ENCODE results near the gene EMC10.

Gene EMC10

DNA sequence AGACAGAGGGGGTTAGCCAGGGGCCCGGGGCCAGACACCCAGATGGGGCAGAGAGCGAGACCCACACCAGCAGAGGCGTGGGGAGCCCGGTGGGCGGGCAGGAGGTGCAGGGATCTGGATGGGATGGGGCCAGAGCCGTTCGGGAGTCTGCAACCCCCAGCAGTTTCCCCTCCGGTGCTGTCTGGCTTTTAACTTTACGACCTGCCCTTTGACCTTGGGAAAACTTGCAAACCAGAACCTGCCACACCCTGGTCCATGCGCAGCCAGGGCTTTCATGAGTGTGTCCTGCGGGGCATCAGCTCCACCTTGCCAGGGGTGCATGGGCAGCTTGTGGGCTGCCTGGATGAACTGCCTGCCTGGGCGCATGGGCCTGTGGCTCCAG is 24.9 kb downstream of the EMC10 start:
- intact Hi-C loops (cut with DNase I; ENCODE audit: low total_unique reads), result no loop called here
- H3K27me3 ChIP-seq, result peaks cover 0 to 10% of the 10 kb centered on the region in 2 donors
- H3K36me3 ChIP-seq, result peaks cover 0 to 11% (median 10%) of the 10 kb centered on the region in 3 donors
- no peak for TF ChIP-seq CTCF (IDR thresholded peaks at IDR 0.05)
- no peaks in the 10 kb centered on the region for H3K4me1 ChIP-seq
- DNase-seq, result no peak
- no peak overlapping the region for H3K27ac ChIP-seq
- no peak overlapping the region for H3K4me3 ChIP-seq
- H3K9me3 ChIP-seq, result no peaks in the 10 kb centered on the region

- peak in 1 of 2 donors; percentile 59 for DNase-seq
- intact Hi-C loops (cut with DNase I; ENCODE audit: low total_unique reads), result no loop called here
- peaks cover 0 to 14% (median 12%) of the 10 kb centered on the region in 3 donors for H3K36me3 ChIP-seq
- no peak overlapping the region for H3K27ac ChIP-seq
- peaks cover 0 to 10% of the 10 kb centered on the region in 2 donors for H3K27me3 ChIP-seq
- no peaks in the 10 kb centered on the region for H3K9me3 ChIP-seq
- H3K4me3 ChIP-seq, result no peak overlapping the region
- H3K4me1 ChIP-seq, result no peaks in the 10 kb centered on the region
- no peak for TF ChIP-seq CTCF (IDR thresholded peaks at IDR 0.05)
Measured at GRCh38 chr19:50501568-50502475, 25.5 kb downstream of the EMC10 start.

DNA sequence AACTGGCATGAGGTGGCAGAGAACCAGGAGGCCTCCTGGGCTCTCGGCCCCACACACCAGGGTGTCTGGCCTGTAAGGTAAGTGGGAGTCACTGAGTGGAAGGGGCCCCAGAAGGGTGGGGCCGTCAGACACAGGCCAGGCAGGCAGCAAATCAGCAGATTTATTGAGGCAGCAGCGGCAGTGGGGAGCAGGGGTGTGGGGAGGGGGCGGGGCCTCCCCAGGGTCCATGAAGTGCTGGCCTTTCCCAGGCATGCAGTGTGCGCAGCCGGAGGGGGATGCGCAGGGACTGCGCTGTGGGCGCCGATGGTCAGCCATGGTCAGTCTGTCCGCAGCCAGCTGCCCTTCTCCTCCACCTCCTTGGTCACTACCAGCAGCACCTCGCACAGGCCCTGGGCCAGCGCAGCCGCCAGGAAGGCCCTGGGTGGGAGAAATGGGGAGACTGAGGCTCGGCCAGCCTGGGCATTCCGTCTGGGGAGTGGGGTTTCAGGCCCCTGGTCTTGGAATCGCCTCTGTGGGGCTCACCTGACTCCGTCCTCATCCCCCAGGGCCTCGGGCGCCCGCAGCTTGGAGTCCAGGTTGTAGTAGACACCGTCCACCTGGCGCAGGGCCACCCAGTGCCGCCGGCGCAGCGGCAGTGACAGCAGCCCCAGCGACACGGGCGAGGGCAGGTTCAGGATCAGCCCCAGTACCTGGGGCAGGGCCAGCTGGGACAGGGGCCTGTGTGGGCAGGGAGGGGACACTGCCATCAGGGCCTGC is 29.7 kb downstream of the EMC10 start:
- intact Hi-C loops (cut with DNase I; ENCODE audit: low total_unique reads), result no loop called here
- TF ChIP-seq CTCF (IDR thresholded peaks at IDR 0.05), result no peak
- H3K27ac ChIP-seq, result no peak overlapping the region
- peaks cover 0 to 14% (median 12%) of the 10 kb centered on the region in 3 donors for H3K36me3 ChIP-seq
- no peak overlapping the region for H3K4me3 ChIP-seq
- H3K27me3 ChIP-seq, result no peaks in the 10 kb centered on the region
- DNase-seq, result no peak
- H3K9me3 ChIP-seq, result no peaks in the 10 kb centered on the region
- H3K4me1 ChIP-seq, result peaks cover 0 to 12% (median 9%) of the 10 kb centered on the region in 4 donors

GRCh38 chr19:50506700-50507099 is 30.4 kb downstream of the EMC10 start:
- Histone ChIP-seq H3K36me3 (peaks cover 0 to 14% (median 12%) of the 10 kb centered on the region in 3 donors), H3K27me3 (no peaks in the 10 kb centered on the region), H3K27ac (no peak overlapping the region), H3K4me1 (peaks cover 0 to 12% (median 11%) of the 10 kb centered on the region in 4 donors), H3K4me3 (no peak overlapping the region), H3K9me3 (no peaks in the 10 kb centered on the region)
- no peak for TF ChIP-seq CTCF (IDR thresholded peaks at IDR 0.05)
- intact Hi-C loops (cut with DNase I; ENCODE audit: low total_unique reads), result no loop called here
- DNase-seq, result no peak

- H3K4me1 ChIP-seq, result peaks cover 0 to 15% (median 12%) of the 10 kb centered on the region in 4 donors
- H3K36me3 ChIP-seq, result peaks cover 0 to 14% (median 12%) of the 10 kb centered on the region in 3 donors
- no peaks in the 10 kb centered on the region for H3K9me3 ChIP-seq
- no peaks in the 10 kb centered on the region for H3K27me3 ChIP-seq
- H3K4me3 ChIP-seq, result no peak overlapping the region
- intact Hi-C loops (cut with DNase I; ENCODE audit: low total_unique reads), result no loop called here
- H3K27ac ChIP-seq, result no peak overlapping the region
- no peak for DNase-seq
- no peak for TF ChIP-seq CTCF (IDR thresholded peaks at IDR 0.05)
Measured at GRCh38 chr19:50507376-50507775, 31.1 kb downstream of the EMC10 start.

Data from tibial artery (tissue), 4 donors.